PFSK-1 (cell line): ENCODE results near the gene LGALS9.

ENCODE experiments used
- POLR2AphosphoS5 ChIP-seq: IDR thresholded peaks from 2 replicates; pipeline ENCODE4 v1.6.1; 2012; ENCODE audit warnings: low read depth, mild to moderate bottlenecking, control low read depth, low read length, moderate library complexity
- SIN3A ChIP-seq: IDR thresholded peaks from 2 replicates; pipeline ENCODE4 v1.6.1; 2012; ENCODE audit warnings: mild to moderate bottlenecking, low read length, moderate library complexity, borderline replicate concordance; ENCODE audit not compliant: insufficient read depth

GRCh38 chr17:27668488-27668823 lies 37.5 kb downstream of the LGALS9 start:
- TF ChIP-seq SIN3A (no peak), POLR2AphosphoS5 (no peak)
